GM12875 (cell line): ENCODE results near the gene ALAS1.
"Not testable (repeated sequence)": the region's sequence is repeated elsewhere in the genome, so short reads cannot be mapped to it uniquely, and the experiment has no call there.

Experiments
- H3K4me3 ChIP-seq: one replicate; pipeline ENCODE4 v1.5.1; 2011; ENCODE audit warnings: low read depth, low read length, control low read depth
- TF ChIP-seq, protein P1 (sequence below): IDR thresholded peaks from 2 replicates; pipeline ENCODE4 v1.5.1; 2011; ENCODE audit warnings: low read depth, mild to moderate bottlenecking, control low read depth, inconsistent platforms, low read length, moderate library complexity, borderline replicate concordance; ENCODE audit not compliant: insufficient read depth

Gene ALAS1

DNA sequence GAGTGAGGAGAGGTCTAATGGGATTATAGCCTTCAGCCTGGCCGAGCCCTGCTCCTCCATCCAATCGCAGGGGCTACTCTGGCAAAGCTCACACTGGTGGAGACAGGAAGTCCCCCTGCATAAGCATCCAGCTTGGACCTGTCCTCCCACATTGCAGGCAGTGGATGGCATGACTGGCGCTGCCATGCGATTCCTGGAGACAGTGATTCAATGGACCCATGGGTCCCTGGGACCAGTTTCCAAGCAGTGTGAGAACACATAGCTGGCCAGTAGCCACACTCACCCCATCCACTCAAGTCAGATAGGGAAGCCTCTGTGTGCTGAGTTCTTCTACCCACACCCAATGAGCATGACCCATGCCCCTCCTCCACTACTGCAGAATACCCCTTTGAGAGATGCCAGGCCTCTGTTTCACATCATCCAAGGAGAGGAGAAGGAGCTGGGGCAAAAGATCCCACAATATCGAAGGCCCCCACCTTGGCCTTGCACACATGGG lies 25.6 kb upstream of the ALAS1 start:
- TF ChIP-seq, protein P1, sequence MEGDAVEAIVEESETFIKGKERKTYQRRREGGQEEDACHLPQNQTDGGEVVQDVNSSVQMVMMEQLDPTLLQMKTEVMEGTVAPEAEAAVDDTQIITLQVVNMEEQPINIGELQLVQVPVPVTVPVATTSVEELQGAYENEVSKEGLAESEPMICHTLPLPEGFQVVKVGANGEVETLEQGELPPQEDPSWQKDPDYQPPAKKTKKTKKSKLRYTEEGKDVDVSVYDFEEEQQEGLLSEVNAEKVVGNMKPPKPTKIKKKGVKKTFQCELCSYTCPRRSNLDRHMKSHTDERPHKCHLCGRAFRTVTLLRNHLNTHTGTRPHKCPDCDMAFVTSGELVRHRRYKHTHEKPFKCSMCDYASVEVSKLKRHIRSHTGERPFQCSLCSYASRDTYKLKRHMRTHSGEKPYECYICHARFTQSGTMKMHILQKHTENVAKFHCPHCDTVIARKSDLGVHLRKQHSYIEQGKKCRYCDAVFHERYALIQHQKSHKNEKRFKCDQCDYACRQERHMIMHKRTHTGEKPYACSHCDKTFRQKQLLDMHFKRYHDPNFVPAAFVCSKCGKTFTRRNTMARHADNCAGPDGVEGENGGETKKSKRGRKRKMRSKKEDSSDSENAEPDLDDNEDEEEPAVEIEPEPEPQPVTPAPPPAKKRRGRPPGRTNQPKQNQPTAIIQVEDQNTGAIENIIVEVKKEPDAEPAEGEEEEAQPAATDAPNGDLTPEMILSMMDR, result no peak
- no peak overlapping the region for H3K4me3 ChIP-seq

DNA sequence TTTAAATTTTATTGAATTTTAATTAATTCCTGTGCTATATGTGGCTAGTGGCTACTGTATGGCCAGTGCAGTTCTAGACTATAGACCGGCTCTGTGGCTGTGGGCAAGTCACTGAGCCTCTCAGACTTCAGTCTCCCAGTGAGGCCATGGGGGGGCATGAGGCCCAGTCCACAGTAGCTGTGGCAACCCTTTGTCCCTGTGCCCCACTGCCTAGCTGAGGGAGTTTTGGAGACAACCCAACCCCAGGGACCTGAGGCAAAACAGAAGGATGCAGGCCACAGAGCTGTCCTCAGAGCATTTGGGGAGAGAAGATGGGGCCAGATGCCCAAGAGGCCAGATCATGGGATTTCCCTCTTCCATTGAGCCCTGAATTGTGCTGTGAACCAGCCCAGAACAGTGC lies 24.9 kb upstream of the ALAS1 start:
- TF ChIP-seq, protein P1, result no peak

DNA sequence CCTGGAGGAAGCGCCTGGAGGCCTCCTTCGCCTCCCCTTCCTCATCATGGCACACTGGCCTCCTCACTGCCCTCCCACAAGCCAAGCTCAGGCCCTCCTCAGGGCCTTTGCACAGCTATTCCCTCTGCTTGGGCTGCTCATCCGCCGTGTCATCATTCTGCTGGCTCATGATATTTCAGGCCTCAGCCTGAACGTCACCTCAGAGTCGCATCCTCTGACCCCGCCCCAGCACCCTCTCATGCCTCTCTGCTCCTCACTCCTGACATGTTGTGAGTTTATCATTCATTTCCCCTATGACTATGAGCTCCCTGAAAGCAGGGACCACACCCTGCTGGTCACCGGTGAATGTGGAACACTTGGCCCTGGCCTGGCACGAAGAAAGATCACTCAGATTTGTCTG lies 23.1 kb upstream of the ALAS1 start:
- TF ChIP-seq, protein P1, result no peak
- no peak overlapping the region for H3K4me3 ChIP-seq

More for the DNA sequence above, 24.9 kb upstream of the ALAS1 start:
- H3K4me3 ChIP-seq, result no peak overlapping the region

DNA sequence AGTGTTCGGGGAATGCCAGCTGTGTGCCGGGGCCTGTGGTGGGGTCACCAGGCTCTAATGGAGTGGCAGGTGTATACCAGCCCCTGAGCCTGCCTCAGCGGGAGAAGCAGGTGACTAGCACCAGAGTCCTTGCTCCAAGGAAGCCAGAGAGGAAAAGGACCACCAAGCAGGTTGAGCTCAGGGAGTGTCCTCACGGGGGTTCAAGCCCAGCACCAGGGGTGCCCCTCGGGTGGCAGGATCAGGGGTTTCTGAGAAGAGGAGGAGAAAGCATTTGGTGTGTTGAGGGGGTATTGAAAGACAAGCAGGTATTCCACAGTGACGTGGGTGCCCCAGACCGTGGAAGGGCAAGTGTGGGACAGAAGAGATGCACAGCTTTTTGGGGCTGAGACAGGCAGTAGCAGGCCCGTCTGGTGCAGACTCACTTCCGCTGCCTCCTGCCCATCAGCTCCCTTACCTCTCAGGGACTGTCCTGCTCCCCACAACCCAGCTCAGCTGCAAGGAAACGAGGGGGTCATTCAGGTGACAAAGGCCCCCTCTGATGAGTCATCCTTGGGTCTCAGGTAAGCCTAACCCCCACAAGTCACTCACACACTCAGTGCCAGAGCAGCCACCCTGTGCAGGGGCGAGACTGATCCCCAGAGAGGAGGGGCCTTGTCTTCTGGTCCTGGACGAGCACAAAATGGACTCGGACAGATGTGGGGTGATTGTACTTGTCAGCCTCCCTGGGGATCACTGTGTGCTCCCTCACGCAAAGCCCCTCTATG lies 22.4 kb upstream of the ALAS1 start:
- TF ChIP-seq, protein P1, result no peak
- no peak overlapping the region for H3K4me3 ChIP-seq

DNA sequence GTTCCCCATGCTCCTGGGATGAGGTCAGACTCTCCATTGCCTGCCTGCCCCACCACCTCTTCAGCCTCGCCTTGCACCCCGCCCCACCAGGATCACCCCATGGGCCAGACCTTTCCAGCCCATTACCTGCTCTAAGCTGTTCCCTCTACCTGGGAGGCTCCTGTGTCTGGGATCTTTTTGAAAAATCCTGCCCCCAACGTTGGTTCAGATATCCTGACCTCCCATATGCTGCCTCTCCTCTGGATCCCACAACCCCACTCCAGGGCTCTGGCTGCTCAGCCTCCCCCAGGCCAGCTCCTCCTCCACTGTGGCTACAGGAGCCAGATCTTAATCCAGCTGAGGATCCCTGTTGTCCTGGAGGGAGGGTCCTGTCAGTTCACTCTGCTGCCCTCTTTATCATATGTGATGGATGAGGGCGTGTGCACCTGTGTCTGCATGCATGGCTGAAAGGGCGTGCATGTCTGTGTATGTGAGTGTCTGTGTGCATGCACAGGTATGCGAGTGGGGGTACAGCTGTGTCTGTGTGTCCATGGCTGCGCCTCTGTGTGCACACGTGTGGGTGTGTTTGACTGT lies 21.7 kb upstream of the ALAS1 start:
- TF ChIP-seq, protein P1, result no peak
- no peak overlapping the region for H3K4me3 ChIP-seq

DNA sequence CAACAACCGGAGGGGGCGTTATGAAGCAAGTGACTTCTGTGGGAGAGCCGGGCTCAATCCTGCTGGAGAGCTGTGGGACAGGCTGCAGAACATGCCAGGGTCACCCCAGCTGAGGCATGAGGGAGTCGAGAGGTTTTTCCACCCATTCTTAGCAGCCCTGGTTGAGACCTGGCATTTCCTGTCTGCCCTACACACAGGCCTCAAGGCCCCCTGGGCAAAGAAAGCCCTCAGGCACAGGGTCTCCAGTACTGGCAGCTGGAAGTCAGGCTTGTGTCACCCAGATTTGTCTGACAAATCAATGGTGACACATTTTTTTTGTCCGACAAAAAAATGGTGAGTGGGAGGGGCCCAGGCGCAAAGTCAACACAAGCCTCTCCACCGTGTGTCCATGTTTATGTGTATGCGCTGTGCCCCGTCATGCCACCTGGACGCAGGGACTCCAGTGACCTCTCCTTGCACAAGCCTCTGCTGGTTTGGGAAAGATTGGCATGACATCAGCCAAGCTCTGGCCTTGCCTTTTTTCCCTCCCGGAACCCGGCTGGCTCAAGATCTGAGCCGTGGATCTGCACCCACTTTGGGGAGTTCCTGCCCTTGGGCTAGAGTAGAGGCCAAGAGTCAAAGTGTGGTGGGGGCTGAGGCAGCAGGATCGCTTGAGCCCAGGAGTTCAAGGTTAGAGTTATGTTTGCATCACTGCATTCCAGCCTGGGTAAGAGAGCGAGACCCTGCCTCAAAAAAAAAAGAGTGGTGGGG lies 20.8 kb upstream of the ALAS1 start:
- TF ChIP-seq, protein P1, result no peak
- H3K4me3 ChIP-seq, result no peak overlapping the region

DNA sequence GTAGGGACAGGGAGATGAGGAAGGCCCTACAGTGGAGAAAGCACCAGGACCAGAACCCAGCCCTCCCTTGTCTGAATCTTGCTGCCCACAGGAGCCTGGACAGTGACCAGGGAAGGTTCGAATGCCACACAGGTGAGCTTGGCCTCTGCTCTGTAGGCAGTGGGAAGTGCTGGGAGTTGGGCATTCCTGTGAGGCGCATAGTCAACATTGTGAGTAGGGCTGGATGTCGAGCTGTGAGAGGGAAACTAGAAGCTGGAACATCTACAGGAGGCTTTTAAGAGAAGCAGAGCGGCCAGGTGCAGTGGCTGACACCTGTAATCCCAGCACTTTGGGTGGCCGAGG lies 20.3 kb upstream of the ALAS1 start:
- TF ChIP-seq, protein P1, result no peak
- H3K4me3 ChIP-seq, result no peak overlapping the region

DNA sequence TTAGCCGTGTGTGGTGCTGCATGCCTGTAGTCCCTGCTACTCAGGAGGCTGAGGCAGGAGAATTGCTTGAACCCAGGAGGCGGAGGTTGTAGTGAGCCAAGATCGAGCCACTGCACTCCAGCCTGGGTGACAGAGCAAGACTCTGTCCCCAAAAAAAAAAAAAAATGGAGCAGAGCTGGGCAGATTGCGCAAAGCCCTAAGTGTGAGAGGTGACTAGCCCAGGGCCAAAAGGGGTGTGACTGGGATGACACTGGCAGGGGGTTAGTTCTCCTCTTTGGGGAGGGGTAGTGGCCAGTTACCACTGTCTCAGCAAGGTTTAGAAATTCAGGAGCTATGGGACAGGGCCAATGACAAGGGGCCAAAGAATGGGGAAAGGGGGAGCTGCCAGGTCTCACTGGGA lies 19.8 kb upstream of the ALAS1 start:
- H3K4me3 ChIP-seq, result not testable (repeated sequence)
